KMS-11 (cell line): ENCODE results near the gene SPTAN1.

Experiments used
- H2AFZ ChIP-seq: fragments of 200-600 bp; sonication (generic); 2 replicates; pipeline ENCODE4 v1.6.1; 2016; ENCODE audit warnings: antibody characterized with exemption, mixed run types, low read depth
- H3K27ac ChIP-seq: fragments of 200-600 bp; sonication (generic); 2 replicates; pipeline ENCODE4 v1.6.1; 2016; ENCODE audit warnings: mild to moderate bottlenecking, mixed run types
- H3K27me3 ChIP-seq: fragments of 200-600 bp; sonication (generic); 2 replicates; pipeline ENCODE4 v1.6.1; 2017; ENCODE audit warnings: mild to moderate bottlenecking, low read depth, mixed run types, moderate library complexity; ENCODE audit not compliant: insufficient read depth
- H3K36me3 ChIP-seq: fragments of 200-600 bp; sonication (generic); 2 replicates; pipeline ENCODE4 v1.6.1; 2017; ENCODE audit warnings: mild to moderate bottlenecking, mixed run types; ENCODE audit not compliant: insufficient read depth
- H3K4me1 ChIP-seq: fragments of 200-600 bp; sonication (generic); 2 replicates; pipeline ENCODE4 v1.6.1; 2016; ENCODE audit warnings: mild to moderate bottlenecking, low read depth, mixed run types; ENCODE audit not compliant: poor library complexity, severe bottlenecking
- H3K4me2 ChIP-seq: fragments of 200-600 bp; sonication (generic); 2 replicates; pipeline ENCODE4 v1.7.0; 2016; ENCODE audit warnings: mild to moderate bottlenecking, mixed run types
- H3K4me3 ChIP-seq: fragments of 200-600 bp; sonication (generic); IDR thresholded peaks from 2 replicates; pipeline ENCODE4 v1.6.1; 2017; ENCODE audit warnings: low read depth, low read length, mixed read lengths; ENCODE audit not compliant: insufficient read depth
- H3K79me2 ChIP-seq: fragments of 200-600 bp; sonication (generic); 2 replicates; pipeline ENCODE4 v1.6.1; 2016; ENCODE audit warnings: low read depth, mixed run types; ENCODE audit not compliant: insufficient read depth
- H3K9ac ChIP-seq: fragments of 200-600 bp; sonication (generic); 2 replicates; pipeline ENCODE4 v1.6.1; 2016; ENCODE audit warnings: mild to moderate bottlenecking, mixed run types
- H4K20me1 ChIP-seq: fragments of 200-600 bp; sonication (generic); 2 replicates; pipeline ENCODE4 v1.6.1; 2016; ENCODE audit warnings: mild to moderate bottlenecking, mixed run types; ENCODE audit not compliant: insufficient read depth
- CTCF ChIP-seq: fragments of 200-600 bp; sonication (generic); conservative IDR thresholded peaks from 2 replicates; pipeline ENCODE4 v1.6.1; 2017; ENCODE audit warnings: low read depth, mild to moderate bottlenecking, antibody characterized with exemption, low read length, moderate library complexity, mixed read lengths

The SPTAN1 gene

GRCh38 chr9:128526720-128527119, 25.7 kb upstream of the SPTAN1 start:
- H3K36me3 ChIP-seq: no peaks in the 10 kb centered on the region
- no peak for TF ChIP-seq CTCF
- no peak overlapping the region for H3K9ac ChIP-seq
- no peaks in the 10 kb centered on the region for H3K27me3 ChIP-seq
- H3K27ac ChIP-seq: no peak overlapping the region
- no peaks in the 10 kb centered on the region for H3K79me2 ChIP-seq
- H4K20me1 ChIP-seq: no peaks in the 10 kb centered on the region
- no peak overlapping the region for H3K4me3 ChIP-seq
- no peak overlapping the region for H3K4me2 ChIP-seq
- H3K4me1 ChIP-seq: no peaks in the 10 kb centered on the region
- H2AFZ ChIP-seq: no peak overlapping the region

GRCh38 chr9:128528445-128529160, 23.8 kb upstream of the SPTAN1 start:
- no peaks in the 10 kb centered on the region for H4K20me1 ChIP-seq
- no peaks in the 10 kb centered on the region for H3K27me3 ChIP-seq
- H3K36me3 ChIP-seq: no peaks in the 10 kb centered on the region
- H3K9ac ChIP-seq: no peak overlapping the region
- no peak overlapping the region for H3K27ac ChIP-seq
- no peak for TF ChIP-seq CTCF
- H3K79me2 ChIP-seq: no peaks in the 10 kb centered on the region
- no peak overlapping the region for H3K4me3 ChIP-seq
- H3K4me1 ChIP-seq: no peaks in the 10 kb centered on the region
- no peak overlapping the region for H3K4me2 ChIP-seq
- no peak overlapping the region for H2AFZ ChIP-seq

GRCh38 chr9:128529191-128529590, 23.2 kb upstream of the SPTAN1 start:
- Histone ChIP-seq H3K4me1 (no peaks in the 10 kb centered on the region), H3K27me3 (no peaks in the 10 kb centered on the region), H3K36me3 (no peaks in the 10 kb centered on the region), H3K9ac (no peak overlapping the region), H3K79me2 (no peaks in the 10 kb centered on the region), H2AFZ (no peak overlapping the region), H3K27ac (no peak overlapping the region), H3K4me2 (no peak overlapping the region), H3K4me3 (no peak overlapping the region), H4K20me1 (no peaks in the 10 kb centered on the region)
- TF ChIP-seq CTCF: no peak

GRCh38 chr9:128532581-128532980, 19.8 kb upstream of the SPTAN1 start:
- no peak overlapping the region for H3K27ac ChIP-seq
- no peaks in the 10 kb centered on the region for H4K20me1 ChIP-seq
- H3K79me2 ChIP-seq: no peaks in the 10 kb centered on the region
- H3K36me3 ChIP-seq: no peaks in the 10 kb centered on the region
- H3K4me2 ChIP-seq: no peak overlapping the region
- no peak overlapping the region for H3K4me3 ChIP-seq
- no peak overlapping the region for H2AFZ ChIP-seq
- no peaks in the 10 kb centered on the region for H3K4me1 ChIP-seq
- H3K9ac ChIP-seq: no peak overlapping the region
- H3K27me3 ChIP-seq: no peaks in the 10 kb centered on the region
- TF ChIP-seq CTCF: no peak
